A549 (cell line): ENCODE measurements around the gene PDZD2. TPM values are rescaled to one million over a fixed set of nuclear protein-coding genes. Genes with fewer than 3 reads are reported as not detected.
"Not testable (repeated sequence)": the region's sequence is repeated elsewhere in the genome, so short reads cannot be mapped to it uniquely, and the experiment has no call there.

Experiments
- ATAC-seq, 2 experiments: fragments of 200-7000 bp in 1 of 2; fragments of >200 bp in 1 of 2; cut with Nextera tagmentation in 1 of 2; cut with Tn5 transposase in 1 of 2; 3 replicates each; pipeline versions ENCODE4 v1.8.0 to v1.9.1; 2018 to 2020; ENCODE audit warnings: mild to moderate bottlenecking in 1 of 2, moderate library complexity in 1 of 2
- CTCF ChIA-PET: fragments of 300-600 bp; sonication (Branson Sonifier 250); formaldehyde crosslinking; extraction: SDS; loops from one replicate; lab custom pipeline; 2021; ENCODE audit warnings: antibody characterized with exemption, inconsistent platforms; lab: Yijun Ruan, JAX
- POLR2A ChIA-PET: fragments of 350-600 bp; formaldehyde crosslinking; extraction: SDS; loops from one replicate; lab custom pipeline; 2021; ENCODE audit warnings: antibody characterized with exemption, inconsistent platforms; lab: Yijun Ruan, JAX
- DNase-seq, 2 experiments: peaks; one replicate each; pipeline versions ENCODE4 v3.0.0 to v3.0.0-alpha.2; 2011 to 2016; ENCODE audit warnings: low read depth in 1 of 2, low spot score in 1 of 2
- FAIRE-seq: peaks from 2 replicates; lab custom pipeline; 2011; peaks lifted over from hg19 to GRCh38; lab: Jason Lieb, UNC
- H3K27ac ChIP-seq, 2 experiments: fragments of >200 bp; sonication (Bioruptor Twin); formaldehyde crosslinking; 3 replicates each; pipeline ENCODE4 v1.5.1; 2016 to 2017
- H3K4me1 ChIP-seq: fragments of >200 bp; sonication (Bioruptor Twin); formaldehyde crosslinking; 3 replicates; pipeline ENCODE4 v1.6.1; 2016
- H3K4me2 ChIP-seq: fragments of >200 bp; sonication (Bioruptor Twin); formaldehyde crosslinking; 3 replicates; pipeline ENCODE4 v1.6.1; 2016
- H3K4me3 ChIP-seq: fragments of >200 bp; sonication (Bioruptor Twin); formaldehyde crosslinking; 3 replicates; pipeline ENCODE4 v1.5.1; 2016
- H3K9me3 ChIP-seq: fragments of >200 bp; sonication (Bioruptor Twin); formaldehyde crosslinking; 3 replicates; pipeline ENCODE4 v1.6.1; 2016
- CEBPB ChIP-seq, 2 experiments: fragments of >200 bp in 1 of 2; sonication (Bioruptor Twin) in 1 of 2; formaldehyde crosslinking in 1 of 2; IDR thresholded peaks; 2 replicates each; pipeline ENCODE4 v1.6.1; 2012 to 2016
- CHD4 ChIP-seq: fragments of 200-600 bp; sonication (generic); IDR thresholded peaks from 2 replicates; pipeline ENCODE4 v1.6.1; 2016; ENCODE audit warnings: antibody characterized with exemption, mild to moderate bottlenecking, borderline replicate concordance
- ESRRA ChIP-seq: fragments of 150-350 bp; IDR thresholded peaks from 2 replicates; pipeline ENCODE4 v1.6.1; 2014; ENCODE audit warnings: mild to moderate bottlenecking, low read length, borderline replicate concordance
- FOSL2 ChIP-seq, 2 experiments: fragments of 450-650 bp in 1 of 2; fragments of >200 bp in 1 of 2; sonication (Bioruptor Twin) in 1 of 2; formaldehyde crosslinking; IDR thresholded peaks; 2 replicates each; pipeline versions ENCODE4 v1.5.0 to v1.6.1; 2016 to 2020; ENCODE audit warnings: mild to moderate bottlenecking in 1 of 2, moderate library complexity in 1 of 2
- HDAC2 ChIP-seq: fragments of 200-600 bp; sonication (generic); IDR thresholded peaks from 2 replicates; pipeline ENCODE4 v1.6.1; 2016
- HEYL ChIP-seq: fragments of 250-450 bp; sonication (Bioruptor Pico); IDR thresholded peaks from 2 replicates; pipeline ENCODE4 v1.8.0; 2021; ENCODE audit warnings: mild to moderate bottlenecking, moderate library complexity
- HMGXB4 ChIP-seq: fragments of 250-450 bp; sonication (Bioruptor Pico); IDR thresholded peaks from 2 replicates; pipeline ENCODE4 v1.5.0; 2021; ENCODE audit warnings: mild to moderate bottlenecking, moderate library complexity, borderline replicate concordance
- HOXA7 ChIP-seq: fragments of 250-450 bp; sonication (Bioruptor Pico); IDR thresholded peaks from 2 replicates; pipeline ENCODE4 v1.5.0; 2020; ENCODE audit warnings: mild to moderate bottlenecking, moderate library complexity
- JUN ChIP-seq, 2 experiments: fragments of >200 bp; sonication (Bioruptor Twin); formaldehyde crosslinking; IDR thresholded peaks; 2 replicates in 1 of 2; 3 replicates in 1 of 2; pipeline ENCODE4 v1.6.1; 2016 to 2017
- JUNB ChIP-seq: fragments of >200 bp; sonication (Bioruptor Twin); formaldehyde crosslinking; IDR thresholded peaks from 2 replicates; pipeline ENCODE4 v1.6.1; 2016
- MAFK ChIP-seq: fragments of 450-650 bp; IDR thresholded peaks from 2 replicates; pipeline ENCODE4 v1.6.1; 2014; ENCODE audit not compliant: partially characterized antibody
- MYC ChIP-seq: IDR thresholded peaks from 2 replicates; pipeline ENCODE4 v1.6.1; 2012; ENCODE audit warnings: mild to moderate bottlenecking, inconsistent platforms, low read length, improper control_type of control experiment, borderline replicate concordance
- NPAS2 ChIP-seq: fragments of 250-450 bp; sonication (Bioruptor Pico); IDR thresholded peaks from 2 replicates; pipeline ENCODE4 v1.8.0; 2022; ENCODE audit warnings: mild to moderate bottlenecking, moderate library complexity, borderline replicate concordance
- PHF8 ChIP-seq: fragments of 200-600 bp; sonication (generic); IDR thresholded peaks from 2 replicates; pipeline ENCODE4 v1.6.1; 2016; ENCODE audit warnings: low read depth, mild to moderate bottlenecking, antibody characterized with exemption, moderate library complexity, borderline replicate concordance
- RFX5 ChIP-seq: fragments of 450-650 bp; IDR thresholded peaks from 2 replicates; pipeline ENCODE4 v1.7.1; 2014; ENCODE audit warnings: antibody characterized with exemption, mild to moderate bottlenecking, moderate library complexity
- RNF2 ChIP-seq: fragments of 200-600 bp; sonication (generic); IDR thresholded peaks from 2 replicates; pipeline ENCODE4 v1.6.1; 2016; ENCODE audit warnings: low read depth, mild to moderate bottlenecking, antibody characterized with exemption, moderate library complexity, borderline replicate concordance
- ZNF302 ChIP-seq: fragments of 250-450 bp; sonication (Bioruptor Pico); IDR thresholded peaks from 2 replicates; pipeline ENCODE4 v1.9.0; 2021; ENCODE audit warnings: inconsistent platforms, mild to moderate bottlenecking, moderate library complexity
- ZSCAN20 ChIP-seq: fragments of 250-450 bp; sonication (Bioruptor Pico); IDR thresholded peaks from 2 replicates; pipeline ENCODE4 v1.8.0; 2022; ENCODE audit warnings: mild to moderate bottlenecking, moderate library complexity
- WGBS: methylation state at CpG from one replicate; pipeline ENCODE4 v1.1.6; 2017; ENCODE audit errors: missing lambda C conversion rate; 5-methylcytosine and 5-hydroxymethylcytosine counted together
- polyA plus RNA-seq, 4 experiments: library from polyadenylated mRNA; depleted of rRNA in 3 of 4; stranded (reverse); fragments of >200 nt; fragmentation: RNase III in 1 of 4; extraction: RNeasy Plus Mini Kit Qiagen cat#74134 plus additional on column Dnase treatment in 1 of 4; gene quantifications; 2 replicates in 3 of 4; 3 replicates in 1 of 4; pipeline ENCODE4 v1.2.3, GENCODE V29; 2011 to 2017

Gene PDZD2
- polyA plus RNA-seq, 2 of the 4 experiments (the other 2 are of a cell fraction): 0.06 to 0.09 TPM

- ATAC-seq (no peak), FAIRE-seq (no peak)
- TF ChIP-seq HMGXB4 (no peak), ESRRA (no peak), HEYL (CRISPR knock-in tag) (no peak), PHF8 (no peak), RNF2 (no peak), CHD4 (no peak), ZSCAN20 (no peak), JUN (IDR thresholded peaks at IDR 0.05) (no peak), JUNB (no peak)
- TF ChIP-seq, all 56 proteins: peak for 0
- CTCF ChIA-PET: no interaction called here
- Histone ChIP-seq H3K27ac (no peak overlapping the region), H3K4me1 (no peaks in the 10 kb centered on the region), H3K4me2 (no peak overlapping the region), H3K9me3 (no peaks in the 10 kb centered on the region), H3K4me3 (no peak overlapping the region)
- 48% methylated on average over 3 of the region's 3 CpGs for WGBS
- DNase-seq: no peak
- POLR2A ChIA-PET: no interaction called here
Observed at GRCh38 chr5:31730139-31730538, 91.2 kb downstream of the PDZD2 start.

- 48% methylated on average over 3 of the region's 3 CpGs for WGBS
- ATAC-seq (no peak), FAIRE-seq (no peak), DNase-seq (no peak)
- Histone ChIP-seq H3K9me3 (no peaks in the 10 kb centered on the region), H3K4me3 (no peak overlapping the region), H3K4me2 (no peak overlapping the region), H3K27ac (no peak overlapping the region), H3K4me1 (no peaks in the 10 kb centered on the region)
- ChIA-PET POLR2A (no interaction called here), CTCF (no interaction called here)
- TF ChIP-seq FOSL2 (IDR thresholded peaks at IDR 0.05) (no peak), FOSL2 (CRISPR knock-in tag; IDR thresholded peaks at IDR 0.05) (no peak)
Observed at GRCh38 chr5:31731016-31731415, 92.1 kb downstream of the PDZD2 start.

- FAIRE-seq: no peak
- CTCF ChIA-PET: no interaction called here
Observed at GRCh38 chr5:31731710-31732301, 92.9 kb downstream of the PDZD2 start.

GRCh38 chr5:31732821-31733220 lies 93.9 kb downstream of the PDZD2 start:
- not testable (repeated sequence) for H3K4me3 ChIP-seq, H3K4me1 ChIP-seq
- CTCF ChIA-PET: interaction anchor here (0.6 kb wide), 1 partner anchor 178 kb away, joined by 5 read pairs; no protein-coding TSS in a partner anchor

More at GRCh38 chr5:31731710-31732301, 92.9 kb downstream of the PDZD2 start:
- 16% methylated on average over 3 of the region's 3 CpGs for WGBS
- no peak overlapping the region for H3K4me2 ChIP-seq
- H3K4me1 ChIP-seq: no peaks in the 10 kb centered on the region
- DNase-seq (no peak), ATAC-seq (no peak)
- POLR2A ChIA-PET: no interaction called here
- no peaks in the 10 kb centered on the region for H3K9me3 ChIP-seq
- H3K4me3 ChIP-seq: no peak overlapping the region
- TF ChIP-seq MYC (no peak), HDAC2 (no peak), ZNF302 (CRISPR knock-in tag) (no peak), CHD4 (no peak), JUNB (no peak), HOXA7 (CRISPR knock-in tag) (no peak), CEBPB (IDR thresholded peaks at IDR 0.05) (no peak), ESRRA (no peak), RFX5 (no peak), NPAS2 (CRISPR knock-in tag) (no peak), MAFK (no peak)
- H3K27ac ChIP-seq: no peak overlapping the region

More at GRCh38 chr5:31732821-31733220, 93.9 kb downstream of the PDZD2 start:
- ATAC-seq, H3K9me3 ChIP-seq, POLR2A ChIA-PET, H3K27ac ChIP-seq, DNase-seq, H3K4me2 ChIP-seq, FAIRE-seq: not testable (repeated sequence)
- 61% methylated on average over 12 of the region's 12 CpGs for WGBS
